Measurements from ENCODE around the gene RNF39. TPM values are rescaled to one million over a fixed set of nuclear protein-coding genes. Genes with fewer than 3 reads are reported as not detected.

RNF39 gene
- polyA plus RNA-seq, 1 donor from 2014 or later: not detected

GRCh38 chr6:30100154-30100553 is 24.6 kb upstream of the RNF39 start:
- H2AFZ ChIP-seq (ENCODE audit: low read depth, low read length): no peak overlapping the region
- no peaks in the 10 kb centered on the region for H3K79me2 ChIP-seq (replicated peaks; ENCODE audit: insufficient read depth, low read length)
- H3K4me2 ChIP-seq (ENCODE audit: low read length): no peak overlapping the region
- no peaks in the 10 kb centered on the region for H3F3A ChIP-seq (ENCODE audit: insufficient read depth, low read length, poor library complexity, severe bottlenecking)
- H3K9me2 ChIP-seq (ENCODE audit: insufficient read depth, low read length): no peaks in the 10 kb centered on the region
- no peak overlapping the region for H3K4me3 ChIP-seq (ENCODE audit: low read length)
- TF ChIP-seq TAF1 (IDR thresholded peaks at IDR 0.05; ENCODE audit: low read depth) (no peak), MXI1 (conservative IDR thresholded peaks at IDR 0.05; ENCODE audit: poor library complexity, severe bottlenecking) (no peak), RAD21 (conservative IDR thresholded peaks at IDR 0.05) (no peak), REST (IDR thresholded peaks at IDR 0.05; ENCODE audit: borderline replicate concordance) (no peak), CTCF (IDR thresholded peaks at IDR 0.05; ENCODE audit: poor library complexity, severe bottlenecking) (no peak), EZH2 (IDR thresholded peaks at IDR 0.05; ENCODE audit: borderline replicate concordance, insufficient read depth, low read length, poor library complexity, severe bottlenecking) (no peak), POLR2AphosphoS5 (IDR thresholded peaks at IDR 0.05) (no peak), EP300 (conservative IDR thresholded peaks at IDR 0.05; ENCODE audit: poor library complexity, severe bottlenecking) (no peak), SMC3 (conservative IDR thresholded peaks at IDR 0.05; ENCODE audit: poor library complexity) (no peak)
- H4K20me1 ChIP-seq (ENCODE audit: insufficient read depth): no peaks in the 10 kb centered on the region
- H3K27ac ChIP-seq (ENCODE audit: low read length): no peak overlapping the region
- no peaks in the 10 kb centered on the region for H3K36me3 ChIP-seq (ENCODE audit: insufficient read depth, low read length)
- no peak overlapping the region for H3K9ac ChIP-seq (ENCODE audit: low read length)
- no peaks in the 10 kb centered on the region for H3K9me3 ChIP-seq (ENCODE audit: low read length)
- H3K27me3 ChIP-seq (ENCODE audit: insufficient read depth, low read depth, low read length): peaks cover 78% of the 10 kb centered on the region

GRCh38 chr6:30097902-30098768 is 22.6 kb upstream of the RNF39 start:
- no peaks in the 10 kb centered on the region for H3F3A ChIP-seq (ENCODE audit: insufficient read depth, low read length, poor library complexity, severe bottlenecking)
- no peaks in the 10 kb centered on the region for H3K79me2 ChIP-seq (replicated peaks; ENCODE audit: insufficient read depth, low read length)
- no peaks in the 10 kb centered on the region for H3K36me3 ChIP-seq (ENCODE audit: insufficient read depth, low read length)
- TF ChIP-seq POLR2AphosphoS5 (IDR thresholded peaks at IDR 0.05) (no peak), TAF1 (IDR thresholded peaks at IDR 0.05; ENCODE audit: low read depth) (no peak), SMC3 (conservative IDR thresholded peaks at IDR 0.05; ENCODE audit: poor library complexity) (no peak), REST (IDR thresholded peaks at IDR 0.05; ENCODE audit: borderline replicate concordance) (no peak), CTCF (IDR thresholded peaks at IDR 0.05; ENCODE audit: poor library complexity, severe bottlenecking) (no peak), EZH2 (IDR thresholded peaks at IDR 0.05; ENCODE audit: borderline replicate concordance, insufficient read depth, low read length, poor library complexity, severe bottlenecking) (no peak), RAD21 (conservative IDR thresholded peaks at IDR 0.05) (no peak), EP300 (conservative IDR thresholded peaks at IDR 0.05; ENCODE audit: poor library complexity, severe bottlenecking) (no peak), MXI1 (conservative IDR thresholded peaks at IDR 0.05; ENCODE audit: poor library complexity, severe bottlenecking) (no peak)
- H2AFZ ChIP-seq (ENCODE audit: low read depth, low read length): no peak overlapping the region
- H4K20me1 ChIP-seq (ENCODE audit: insufficient read depth): no peaks in the 10 kb centered on the region
- H3K9me2 ChIP-seq (ENCODE audit: insufficient read depth, low read length): no peaks in the 10 kb centered on the region
- H3K9me3 ChIP-seq (ENCODE audit: low read length): no peaks in the 10 kb centered on the region
- peaks cover 65% of the 10 kb centered on the region for H3K27me3 ChIP-seq (ENCODE audit: insufficient read depth, low read depth, low read length)
- H3K27ac ChIP-seq (ENCODE audit: low read length): no peak overlapping the region
- H3K9ac ChIP-seq (ENCODE audit: low read length): no peak overlapping the region
- H3K4me2 ChIP-seq (ENCODE audit: low read length): no peak overlapping the region
- no peak overlapping the region for H3K4me3 ChIP-seq (ENCODE audit: low read length)
